ENCODE results near the gene TRMT2A. TPM values are rescaled to one million over a fixed set of nuclear protein-coding genes. Genes with fewer than 3 reads are reported as not detected.

TRMT2A gene, protein sequence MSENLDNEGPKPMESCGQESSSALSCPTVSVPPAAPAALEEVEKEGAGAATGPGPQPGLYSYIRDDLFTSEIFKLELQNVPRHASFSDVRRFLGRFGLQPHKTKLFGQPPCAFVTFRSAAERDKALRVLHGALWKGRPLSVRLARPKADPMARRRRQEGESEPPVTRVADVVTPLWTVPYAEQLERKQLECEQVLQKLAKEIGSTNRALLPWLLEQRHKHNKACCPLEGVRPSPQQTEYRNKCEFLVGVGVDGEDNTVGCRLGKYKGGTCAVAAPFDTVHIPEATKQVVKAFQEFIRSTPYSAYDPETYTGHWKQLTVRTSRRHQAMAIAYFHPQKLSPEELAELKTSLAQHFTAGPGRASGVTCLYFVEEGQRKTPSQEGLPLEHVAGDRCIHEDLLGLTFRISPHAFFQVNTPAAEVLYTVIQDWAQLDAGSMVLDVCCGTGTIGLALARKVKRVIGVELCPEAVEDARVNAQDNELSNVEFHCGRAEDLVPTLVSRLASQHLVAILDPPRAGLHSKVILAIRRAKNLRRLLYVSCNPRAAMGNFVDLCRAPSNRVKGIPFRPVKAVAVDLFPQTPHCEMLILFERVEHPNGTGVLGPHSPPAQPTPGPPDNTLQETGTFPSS
- total RNA-seq (2021) (68.1 and 71.1 TPM in 2 replicates), Bru-seq, nascent RNA (percentile 54 among the genes with signal in this experiment), BruChase-seq, experiment 1, labeled RNA remaining after a 2-hour chase (percentile 64 among the genes with signal in this experiment), BruChase-seq, experiment 2, labeled RNA remaining after a 6-hour chase (percentile 71 among the genes with signal in this experiment)
- long read RNA-seq, transcript TRMT2A-204 (12 exons, 2,473 nt), result minor isoform, 5 of 116 reads
- long read RNA-seq, transcript TRMT2A-201 (12 exons, 2,964 nt), result major isoform, 60 of 116 reads
- long read RNA-seq, transcript TRMT2A-202 (13 exons, 2,928 nt), result minor isoform, 19 of 116 reads
- long read RNA-seq, partial matches to known transcripts, result 5 of 116 reads
- long read RNA-seq, other reads (novel, unspliced or antisense), result 27 of 116 reads

DNA sequence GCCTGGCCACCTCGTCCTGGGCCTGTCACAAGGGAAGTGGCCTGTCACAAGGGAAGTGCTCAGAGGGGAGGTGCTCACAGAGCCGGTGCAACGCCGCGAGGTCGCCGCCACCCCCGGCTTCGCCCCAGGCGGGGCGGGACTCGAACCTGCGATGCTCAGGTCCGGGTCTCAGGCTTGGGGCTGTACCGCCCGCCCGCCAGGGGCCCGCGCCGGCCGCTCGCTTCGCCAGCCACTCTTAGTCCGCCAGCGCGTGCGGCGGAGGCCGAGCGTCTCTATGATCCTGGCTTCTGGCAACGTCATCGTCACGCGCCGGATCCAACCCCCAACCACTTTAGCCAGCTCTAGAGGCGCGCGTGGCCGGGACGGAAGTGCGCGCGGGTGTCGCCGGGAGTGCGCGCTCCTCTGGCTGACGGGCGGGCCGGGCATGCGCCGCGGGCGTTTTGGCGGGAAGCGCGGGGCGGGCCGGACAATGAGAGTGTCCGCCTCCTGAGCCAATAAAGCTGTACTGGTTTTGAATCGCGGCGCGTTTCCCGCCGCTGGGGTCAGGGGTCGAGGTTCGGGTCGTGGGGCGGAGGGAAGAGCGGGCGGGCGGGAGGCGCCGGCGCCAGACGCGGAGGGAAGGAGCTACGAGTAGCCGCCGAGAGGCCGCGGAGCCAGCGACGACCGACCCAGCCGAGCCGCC is at the start of gene TRMT2A:
Gene TRMT2A (minus strand): TSS at position 276 of the 682 bp plus-strand sequence. CDS start 320 bp downstream, outside the sequence.
- Histone ChIP-seq H3K36me3 (ENCODE audit: insufficient read depth, low read length, poor library complexity, severe bottlenecking) (peaks cover 71% of the 10 kb centered on the region), H3K4me3 (ENCODE audit: low read depth, low read length, poor library complexity, severe bottlenecking) (peak within 1 kb of the TSS; percentile 95), H3K4me1 (ENCODE audit: insufficient read depth, low read length, poor library complexity, severe bottlenecking) (peaks cover 19% of the 10 kb centered on the region), H3K9me3 (ENCODE audit: low read depth, low read length, poor library complexity, severe bottlenecking) (no peaks in the 10 kb centered on the region), H3K27me3 (replicated peaks; ENCODE audit: insufficient read depth, low read depth, low read length, poor library complexity) (no peaks in the 10 kb centered on the region), H3K27ac (ENCODE audit: low read depth, low read length, poor library complexity, severe bottlenecking) (peak within 1 kb of the TSS; percentile 95)
- intact Hi-C loops (cut with micrococcal nuclease; ENCODE audit: unreplicated experiment), result no loop called here
- CTCF ChIA-PET, result interaction anchor here (0.6 to 0.8 kb wide), 2 partner anchors 38 to 155 kb away, joined by 5 to 7 read pairs; no protein-coding TSS in a partner anchor
- BruUV-seq (replicated peaks), result no TSS peak
- TF ChIP-seq CTCF (conservative IDR thresholded peaks at IDR 0.05; ENCODE audit: low read depth, low read length) (0 out of 2 replicates have a peak, but pooled peaks have one; percentile 32), EZH2 (IDR thresholded peaks at IDR 0.05; ENCODE audit: borderline replicate concordance, low read depth, low read length, poor library complexity, severe bottlenecking) (no peak)
- POLR2A ChIA-PET (ENCODE audit: low non-redundant PET), result interaction anchor here (0.8 kb wide), 1 partner anchor 942 kb away, joined by 8 read pairs; no protein-coding TSS in a partner anchor
- peak; percentile 99 for DNase-seq (ENCODE audit: low spot score)

GRCh38 chr22:20166703-20167102 is 49.7 kb upstream of the TRMT2A start:
- TF ChIP-seq CTCF (conservative IDR thresholded peaks at IDR 0.05; ENCODE audit: low read depth, low read length) (no peak), EZH2 (IDR thresholded peaks at IDR 0.05; ENCODE audit: borderline replicate concordance, low read depth, low read length, poor library complexity, severe bottlenecking) (no peak)
- BruUV-seq (replicated peaks), result no TSS peak
- H3K4me1 ChIP-seq (ENCODE audit: insufficient read depth, low read length, poor library complexity, severe bottlenecking), result no peaks in the 10 kb centered on the region
- intact Hi-C loops (cut with micrococcal nuclease; ENCODE audit: unreplicated experiment), result no loop called here
- H3K27me3 ChIP-seq (replicated peaks; ENCODE audit: insufficient read depth, low read depth, low read length, poor library complexity), result no peaks in the 10 kb centered on the region
- ChIA-PET POLR2A (ENCODE audit: low non-redundant PET) (no interaction called here), CTCF (interaction anchor here (0.6 kb wide), 1 partner anchor 12 kb away, joined by 3 read pairs; no protein-coding TSS in a partner anchor)
- no peak overlapping the region for H3K27ac ChIP-seq (ENCODE audit: low read depth, low read length, poor library complexity, severe bottlenecking)
- H3K9me3 ChIP-seq (ENCODE audit: low read depth, low read length, poor library complexity, severe bottlenecking), result no peaks in the 10 kb centered on the region
- DNase-seq (ENCODE audit: low spot score), result no peak
- no peak overlapping the region for H3K4me3 ChIP-seq (ENCODE audit: low read depth, low read length, poor library complexity, severe bottlenecking)
- H3K36me3 ChIP-seq (ENCODE audit: insufficient read depth, low read length, poor library complexity, severe bottlenecking), result no peaks in the 10 kb centered on the region

- Histone ChIP-seq H3K4me3 (ENCODE audit: low read depth, low read length, poor library complexity, severe bottlenecking) (no peak overlapping the region), H3K4me1 (ENCODE audit: insufficient read depth, low read length, poor library complexity, severe bottlenecking) (no peaks in the 10 kb centered on the region), H3K27me3 (replicated peaks; ENCODE audit: insufficient read depth, low read depth, low read length, poor library complexity) (no peaks in the 10 kb centered on the region), H3K9me3 (ENCODE audit: low read depth, low read length, poor library complexity, severe bottlenecking) (no peaks in the 10 kb centered on the region), H3K36me3 (ENCODE audit: insufficient read depth, low read length, poor library complexity, severe bottlenecking) (no peaks in the 10 kb centered on the region), H3K27ac (ENCODE audit: low read depth, low read length, poor library complexity, severe bottlenecking) (no peak overlapping the region)
- TF ChIP-seq EZH2 (IDR thresholded peaks at IDR 0.05; ENCODE audit: borderline replicate concordance, low read depth, low read length, poor library complexity, severe bottlenecking), result no peak
- no peak for TF ChIP-seq CTCF (conservative IDR thresholded peaks at IDR 0.05; ENCODE audit: low read depth, low read length)
- intact Hi-C loops (cut with micrococcal nuclease; ENCODE audit: unreplicated experiment), result no loop called here
- POLR2A ChIA-PET (ENCODE audit: low non-redundant PET), result no interaction called here
- no TSS peak for BruUV-seq (replicated peaks)
- no peak for DNase-seq (ENCODE audit: low spot score)
- CTCF ChIA-PET, result no interaction called here
Observed at GRCh38 chr22:20165913-20166312, 48.9 kb upstream of the TRMT2A start.
